Esophagus muscularis mucosa (tissue), 4 donors: ENCODE data around the gene CHP1. TPM values are rescaled to one million over a fixed set of nuclear protein-coding genes. Genes with fewer than 3 reads are reported as not detected.

ENCODE experiments used
- DNase-seq: peaks from one replicate; pipeline ENCODE4 v3.0.0-alpha.2; 2017; ENCODE audit errors: extremely low spot score
- H3K27ac ChIP-seq, 4 donors: fragments of 200-600 bp; sonication (generic); replicated peaks in 1 of 4; 1 replicate in 3 of 4; 2 replicates in 1 of 4; pipeline ENCODE4 v1.5.1; 2016 to 2019; ENCODE audit warnings: mild to moderate bottlenecking in 1 of 4
- H3K27me3 ChIP-seq, 4 donors: fragments of 200-600 bp; sonication (generic); one replicate each; pipeline versions ENCODE4 v1.5.1 to v1.6.0; 2016 to 2019
- H3K36me3 ChIP-seq, 4 donors: fragments of 200-600 bp; sonication (generic); one replicate each; pipeline ENCODE4 v1.5.1; 2016 to 2019
- H3K4me1 ChIP-seq, 4 donors: fragments of 200-600 bp; sonication (generic); one replicate each; pipeline ENCODE4 v1.5.1; 2016 to 2019
- H3K4me3 ChIP-seq, 4 donors: fragments of 200-600 bp; sonication (generic); 1 replicate in 2 of 4; 2 replicates in 2 of 4; pipeline ENCODE4 v1.5.1; 2016 to 2019; ENCODE audit warnings: mild to moderate bottlenecking in 4 of 4, moderate library complexity in 1 of 4
- H3K9me3 ChIP-seq, 4 donors: fragments of 200-600 bp; sonication (generic); 1 replicate in 3 of 4; 2 replicates in 1 of 4; pipeline ENCODE4 v1.5.1; 2016 to 2019
- CTCF ChIP-seq, 3 experiments: fragments of 200-600 bp in 2 of 3; fragments of 450-650 bp in 1 of 3; sonication (generic) in 2 of 3; IDR thresholded peaks; one replicate each; pipeline ENCODE4 v1.5.1; 2017 to 2019; ENCODE audit warnings: antibody characterized with exemption in 3 of 3, mild to moderate bottlenecking in 2 of 3, moderate library complexity in 1 of 3
- EP300 ChIP-seq: sonication (generic); formaldehyde crosslinking; IDR thresholded peaks from one replicate; pipeline ENCODE4 v1.6.1; 2017; ENCODE audit warnings: antibody characterized with exemption
- POLR2A ChIP-seq: fragments of 450-650 bp; IDR thresholded peaks from one replicate; pipeline ENCODE4 v1.6.1; 2017; ENCODE audit warnings: antibody characterized with exemption, moderate library complexity, mild to moderate bottlenecking, low read depth
- POLR2AphosphoS5 ChIP-seq, 2 donors: sonication (generic); formaldehyde crosslinking; IDR thresholded peaks; one replicate each; pipeline ENCODE4 v1.6.1; 2017; ENCODE audit warnings: antibody characterized with exemption in 2 of 2
- WGBS: methylation state at CpG from one replicate; pipeline ENCODE4 v1.1.5; 2018; 5-methylcytosine and 5-hydroxymethylcytosine counted together
- intact Hi-C: fragments of 100-400 bp; cut with DNase I; formaldehyde crosslinking; loops from one replicate; pipeline ENCODE4 v1.15.1; 2023
- total RNA-seq, 4 donors: library from RNA; depleted of rRNA; stranded (reverse); fragments of >200 nt; gene quantifications; one replicate each; pipeline versions ENCODE4 v1.1.0 to v1.2.1, GENCODE V29; 2016

The CHP1 gene
- total RNA-seq: 100 to 1,000 TPM in 1 of 4 donors, 10 to 100 TPM in 3; 67.3 to 108 (median 94.5) TPM

GRCh38 chr15:41230650-41231421 lies at the start of gene CHP1, which contains the start of gene EXD1:
TSS of gene CHP1 (plus strand) at chr15:41231268. CDS start at chr15:41231383, 115 bp downstream.
TSS of gene EXD1 (minus strand) at chr15:41230757. CDS start at chr15:41226575, 4,182 bp downstream.
- DNase-seq: peak; percentile 100
- 0% methylated on average over 49 of the region's 72 CpGs for WGBS
- intact Hi-C loops: loop anchor here (2.0 to 5.0 kb wide), 2 partner anchors 56 to 114 kb away; partner anchors contain the start of gene INO80
- Histone ChIP-seq H3K9me3 (no peaks in the 10 kb centered on the region), H3K4me1 (peaks cover 17 to 36% (median 27%) of the 10 kb centered on the region in 4 donors), H3K27me3 (no peaks in the 10 kb centered on the region), H3K27ac (peak within 1 kb of the TSS; percentile 92 to 97 (median 92)), H3K36me3 (no peaks in the 10 kb centered on the region), H3K4me3 (peak within 1 kb of the TSS; percentile 61 to 93 (median 84))
- TF ChIP-seq POLR2A (peak; percentile 57), CTCF (IDR thresholded peaks at IDR 0.05) (peak; percentile 94 to 99 (median 96)), POLR2AphosphoS5 (IDR thresholded peaks at IDR 0.05) (peak; percentile 87 to 96), EP300 (no peak)

- TF ChIP-seq CTCF (IDR thresholded peaks at IDR 0.05) (no peak), EP300 (no peak), POLR2AphosphoS5 (IDR thresholded peaks at IDR 0.05) (no peak), POLR2A (no peak)
- Histone ChIP-seq H3K27me3 (no peaks in the 10 kb centered on the region), H3K4me1 (no peaks in the 10 kb centered on the region), H3K36me3 (no peaks in the 10 kb centered on the region), H3K9me3 (no peaks in the 10 kb centered on the region), H3K27ac (no peak overlapping the region), H3K4me3 (no peak overlapping the region)
- WGBS: 57% methylated on average over 4 of the region's 4 CpGs
- intact Hi-C loops: no loop called here
- DNase-seq: no peak
Observed at GRCh38 chr15:41182266-41182665, 48.8 kb upstream of the CHP1 start.

- intact Hi-C loops: no loop called here
- Histone ChIP-seq H3K27ac (no peak overlapping the region), H3K27me3 (no peaks in the 10 kb centered on the region), H3K36me3 (no peaks in the 10 kb centered on the region), H3K9me3 (no peaks in the 10 kb centered on the region), H3K4me3 (no peak overlapping the region), H3K4me1 (no peaks in the 10 kb centered on the region)
- 73% methylated on average over 2 of the region's 2 CpGs for WGBS
- no peak for TF ChIP-seq POLR2A
- no peak for TF ChIP-seq EP300
- no peak for TF ChIP-seq CTCF (IDR thresholded peaks at IDR 0.05)
- no peak for TF ChIP-seq POLR2AphosphoS5 (IDR thresholded peaks at IDR 0.05)
- DNase-seq: no peak
Observed at GRCh38 chr15:41183581-41183980, 47.5 kb upstream of the CHP1 start.

- no peaks in the 10 kb centered on the region for H3K36me3 ChIP-seq
- intact Hi-C loops: no loop called here
- no peak for DNase-seq
- H3K4me3 ChIP-seq: no peak overlapping the region
- H3K27me3 ChIP-seq: no peaks in the 10 kb centered on the region
- H3K4me1 ChIP-seq: peaks cover 0 to 11% (median 10%) of the 10 kb centered on the region in 4 donors
- no peak for TF ChIP-seq POLR2AphosphoS5 (IDR thresholded peaks at IDR 0.05)
- TF ChIP-seq CTCF (IDR thresholded peaks at IDR 0.05): no peak
- TF ChIP-seq POLR2A: no peak
- TF ChIP-seq EP300: no peak
- WGBS: 100% methylated on average over 1 of the region's 1 CpG
- no peaks in the 10 kb centered on the region for H3K9me3 ChIP-seq
- no peak overlapping the region for H3K27ac ChIP-seq
Observed at GRCh38 chr15:41194444-41194843, 36.6 kb upstream of the CHP1 start.
